ENCODE results near the gene TXNDC8. TPM values are rescaled to one million over a fixed set of nuclear protein-coding genes. Genes with fewer than 3 reads are reported as not detected.
"Not testable (repeated sequence)": the region's sequence is repeated elsewhere in the genome, so short reads cannot be mapped to it uniquely, and the experiment has no call there.

TXNDC8 gene
- total RNA-seq, 2 experiments from 2014 or later = not detected

DNA sequence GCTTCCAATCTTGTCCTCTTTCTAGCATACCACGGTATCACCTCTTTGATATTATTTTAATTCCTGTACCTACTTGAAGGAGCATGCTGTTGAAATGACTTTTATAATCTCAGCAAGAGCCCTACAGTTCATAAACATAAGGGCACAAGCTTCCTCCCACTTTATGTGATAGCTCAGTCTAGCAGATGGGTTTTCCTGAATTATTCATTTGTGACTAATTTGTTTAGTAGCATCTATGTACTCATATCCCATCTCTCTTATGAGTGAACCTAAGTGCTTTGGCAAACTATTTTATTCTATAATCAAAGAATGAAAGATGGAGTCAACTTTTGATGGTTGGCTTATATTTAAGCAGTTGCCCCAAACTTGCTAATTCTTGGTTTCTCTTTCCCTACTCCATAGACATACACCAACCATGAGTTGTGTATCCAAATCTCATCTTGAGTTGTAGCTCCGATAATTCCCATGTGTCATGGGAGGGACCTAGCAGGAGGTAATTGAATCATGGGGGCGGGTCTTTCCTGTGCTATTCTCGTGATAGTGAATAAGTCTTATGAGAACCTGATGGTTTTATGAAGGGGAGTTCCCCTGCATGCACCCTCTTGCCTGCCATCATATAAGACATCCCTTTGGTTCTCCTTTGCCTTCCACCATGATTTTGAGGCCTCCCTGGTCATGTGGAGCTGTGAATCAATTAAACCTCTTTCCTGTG is 17.7 kb downstream of the TXNDC8 start:
- Mint-ChIP-seq H3K4me1 (ENCODE audit: low read depth) (peaks cover 11% of the 10 kb centered on the region), H3K4me3 (no peak overlapping the region), H3K9me3 (no peaks in the 10 kb centered on the region), H3K36me3 (no peaks in the 10 kb centered on the region), H3K27ac (no peak overlapping the region), H3K27me3 (peaks cover 2% of the 10 kb centered on the region)
- intact Hi-C loops (cut with micrococcal nuclease) = loop anchor here (5.0 kb wide), 1 partner anchor 63 kb away; the partner anchor contains the start of gene TXN
- ChIA-PET POLR2A (no interaction called here), CTCF (no interaction called here)
- DNase-seq = peak; percentile 10

DNA sequence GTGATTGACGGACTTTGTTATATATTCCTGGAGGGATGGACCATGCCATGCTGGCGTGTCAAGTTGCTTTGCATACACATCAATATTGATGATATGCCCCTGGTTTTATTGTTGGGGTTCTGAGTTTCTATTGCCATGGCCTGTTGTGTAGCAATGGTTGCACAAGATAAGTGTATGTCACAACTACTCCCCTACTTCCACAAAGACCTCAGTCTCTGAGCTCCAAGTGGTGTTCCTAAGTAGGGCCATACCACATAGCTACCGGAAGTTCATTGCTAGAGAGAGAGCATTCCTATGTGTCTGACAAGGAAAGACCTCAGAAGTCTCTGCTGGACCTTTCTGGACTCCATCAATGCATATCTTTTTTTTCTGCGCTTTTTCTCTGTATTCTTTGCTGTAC is 19.8 kb downstream of the TXNDC8 start:
- Mint-ChIP-seq H3K36me3 (no peaks in the 10 kb centered on the region), H3K27me3 (peaks cover 2% of the 10 kb centered on the region), H3K27ac (no peak overlapping the region), H3K9me3 (peaks cover 2% of the 10 kb centered on the region), H3K4me1 (ENCODE audit: low read depth) (peaks cover 11% of the 10 kb centered on the region), H3K4me3 (no peak overlapping the region)
- ChIA-PET POLR2A (no interaction called here), CTCF (no interaction called here)
- DNase-seq = no peak
- intact Hi-C loops (cut with micrococcal nuclease) = loop anchor here (5.0 kb wide), 1 partner anchor 61 kb away; the partner anchor contains the start of gene TXN

DNA sequence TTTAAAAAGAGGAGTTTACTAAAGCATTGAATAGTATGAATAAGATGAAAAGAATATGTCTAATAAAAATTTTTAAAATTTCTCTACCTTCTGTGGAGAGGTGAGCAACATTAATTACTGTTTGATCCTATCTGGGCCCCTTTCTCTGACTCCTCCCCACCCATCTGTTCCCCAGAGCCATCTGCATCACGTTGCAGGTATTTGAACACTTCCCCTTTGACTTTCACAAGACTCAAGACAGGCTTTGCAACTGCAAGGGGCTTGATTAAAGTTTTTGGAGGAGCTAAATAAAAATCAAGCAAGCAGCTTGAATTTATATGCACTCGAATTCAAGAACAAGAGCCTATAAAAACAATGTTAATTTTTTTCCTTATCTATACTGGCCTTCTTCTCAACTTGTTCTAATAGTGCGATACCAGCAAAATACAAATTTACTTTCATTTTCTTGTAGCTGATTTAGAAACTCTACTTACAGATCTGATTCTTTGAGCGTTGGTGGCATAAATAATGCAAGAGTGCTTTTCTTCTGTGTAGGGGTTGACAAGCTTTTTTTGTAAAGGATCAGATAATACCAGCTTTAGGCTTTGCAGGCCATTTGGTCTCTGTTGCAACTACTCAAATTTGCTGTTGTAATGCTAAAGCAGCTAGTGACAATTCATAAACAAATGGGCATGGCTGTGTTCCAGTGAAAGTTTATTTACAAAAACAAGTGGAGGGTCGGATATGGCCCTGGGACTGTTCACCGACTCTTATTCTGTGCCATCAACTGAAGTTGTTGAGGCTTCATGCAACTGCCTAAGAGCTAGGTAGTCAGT is 21.2 kb downstream of the TXNDC8 start:
- POLR2A ChIA-PET = no interaction called here
- Mint-ChIP-seq H3K27me3 (peaks cover 2% of the 10 kb centered on the region), H3K4me3 (no peak overlapping the region), H3K4me1 (ENCODE audit: low read depth) (peaks cover 11% of the 10 kb centered on the region), H3K27ac (no peak overlapping the region), H3K9me3 (peaks cover 11% of the 10 kb centered on the region), H3K36me3 (no peaks in the 10 kb centered on the region)
- CTCF ChIA-PET = interaction anchor here (0.9 kb wide), 1 partner anchor 133 kb away, joined by 3 read pairs; no protein-coding TSS in a partner anchor
- DNase-seq = no peak
- intact Hi-C loops (cut with micrococcal nuclease) = loop anchor here (5.0 kb wide), 1 partner anchor 59 kb away; the partner anchor contains the start of gene TXN

DNA sequence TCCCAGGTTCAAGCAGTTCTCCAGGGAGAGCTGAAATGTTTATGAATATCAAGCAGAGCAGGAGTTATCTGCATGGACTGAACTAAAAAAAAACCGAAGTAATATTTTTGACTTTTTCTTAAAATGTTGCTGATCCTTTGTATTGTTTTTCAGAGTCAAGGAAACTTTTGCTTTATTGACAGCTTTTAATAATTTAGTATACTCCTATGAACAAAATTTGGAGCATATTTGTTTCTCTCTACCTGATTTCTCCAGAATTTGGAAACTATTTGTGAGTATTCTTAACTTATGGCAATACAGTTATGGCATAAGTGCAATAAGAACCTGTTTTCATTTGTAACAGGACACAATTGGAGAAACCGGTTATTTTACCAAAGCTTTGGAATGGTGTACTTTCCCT is 25.7 kb downstream of the TXNDC8 start:
- H3K4me3 Mint-ChIP-seq; DNase-seq; POLR2A ChIA-PET; H3K27me3 Mint-ChIP-seq; H3K36me3 Mint-ChIP-seq; CTCF ChIA-PET; intact Hi-C loops (cut with micrococcal nuclease); H3K4me1 Mint-ChIP-seq (ENCODE audit: low read depth); H3K27ac Mint-ChIP-seq: not testable (repeated sequence)
- H3K9me3 Mint-ChIP-seq = peaks cover 11% of the 10 kb centered on the region

DNA sequence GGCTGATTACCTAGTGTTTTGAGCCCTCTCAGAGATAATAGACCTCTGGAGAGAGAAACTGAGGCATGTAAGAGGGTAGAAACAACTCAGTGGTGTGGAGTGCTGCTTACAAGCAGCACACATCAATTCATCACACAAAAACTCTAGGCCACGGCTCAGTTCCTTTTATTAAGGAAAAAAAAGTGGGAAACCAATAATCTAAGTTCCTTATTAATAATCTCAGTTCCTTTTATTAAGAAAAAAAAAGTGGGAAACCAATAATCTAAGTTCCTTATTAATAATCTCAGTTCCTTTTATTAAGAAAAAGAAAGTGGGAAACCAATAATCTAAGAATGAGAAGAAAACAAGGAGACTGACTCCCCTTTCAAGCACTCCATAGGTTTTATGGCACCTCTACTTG is 28.0 kb downstream of the TXNDC8 start:
- POLR2A ChIA-PET = no interaction called here
- Mint-ChIP-seq H3K27me3 (peaks cover 10% of the 10 kb centered on the region), H3K9me3 (peaks cover 11% of the 10 kb centered on the region), H3K36me3 (no peaks in the 10 kb centered on the region), H3K4me1 (ENCODE audit: low read depth) (no peaks in the 10 kb centered on the region), H3K27ac (no peak overlapping the region), H3K4me3 (no peak overlapping the region)
- intact Hi-C loops (cut with micrococcal nuclease) = no loop called here
- CTCF ChIA-PET = no interaction called here
- no peak for DNase-seq

DNA sequence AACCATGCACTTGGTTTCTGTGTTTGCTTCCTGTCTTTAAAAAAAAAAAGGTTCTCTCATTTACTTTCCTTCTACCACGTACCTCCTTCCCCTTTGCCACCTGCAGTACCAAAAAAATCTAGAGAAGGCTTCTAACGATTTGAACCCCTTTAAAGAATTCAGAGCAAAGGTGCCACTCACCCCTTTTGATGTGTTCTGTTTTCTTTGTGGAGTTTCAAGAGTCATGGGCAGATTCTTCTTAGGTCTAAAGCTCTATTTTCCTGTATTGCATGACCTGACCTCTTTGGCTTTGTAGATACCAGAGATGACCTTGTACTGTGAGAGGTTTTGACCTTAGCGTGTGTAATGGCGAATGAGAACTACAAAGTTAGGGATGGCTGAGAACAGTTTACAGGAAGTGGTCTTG is 29.0 kb downstream of the TXNDC8 start:
- H3K4me3 Mint-ChIP-seq = no peak overlapping the region
- no peak for DNase-seq
- ChIA-PET POLR2A (no interaction called here), CTCF (no interaction called here)
- H3K36me3 Mint-ChIP-seq = no peaks in the 10 kb centered on the region
- H3K27me3 Mint-ChIP-seq = peaks cover 10% of the 10 kb centered on the region
- no peaks in the 10 kb centered on the region for H3K4me1 Mint-ChIP-seq (ENCODE audit: low read depth)
- no peak overlapping the region for H3K27ac Mint-ChIP-seq
- intact Hi-C loops (cut with micrococcal nuclease) = no loop called here
- peaks cover 11% of the 10 kb centered on the region for H3K9me3 Mint-ChIP-seq

DNA sequence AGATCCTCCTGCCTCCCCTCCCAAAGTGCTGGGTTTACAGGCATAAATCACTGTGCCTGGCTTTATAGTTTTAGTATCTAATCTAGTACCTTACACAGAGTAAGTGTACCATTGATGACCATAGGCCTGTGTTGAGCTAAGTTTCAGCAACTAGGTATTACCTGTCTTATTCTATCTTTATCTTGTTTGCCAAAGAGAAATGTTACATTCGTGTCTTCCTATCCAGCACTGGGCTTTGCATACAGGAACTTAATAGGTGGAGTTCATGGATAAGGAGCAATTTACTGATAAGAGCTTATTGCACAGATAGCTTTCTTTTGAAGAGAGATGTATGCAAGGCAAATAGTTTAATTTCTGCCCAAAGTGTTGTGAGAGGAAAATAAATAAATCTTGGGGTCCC is 30.5 kb downstream of the TXNDC8 start:
- Mint-ChIP-seq H3K4me3 (no peak overlapping the region), H3K9me3 (peaks cover 3% of the 10 kb centered on the region), H3K4me1 (ENCODE audit: low read depth) (no peaks in the 10 kb centered on the region), H3K36me3 (no peaks in the 10 kb centered on the region), H3K27ac (no peak overlapping the region), H3K27me3 (peaks cover 17% of the 10 kb centered on the region)
- ChIA-PET POLR2A (no interaction called here), CTCF (no interaction called here)
- intact Hi-C loops (cut with micrococcal nuclease) = no loop called here
- DNase-seq = no peak

DNA sequence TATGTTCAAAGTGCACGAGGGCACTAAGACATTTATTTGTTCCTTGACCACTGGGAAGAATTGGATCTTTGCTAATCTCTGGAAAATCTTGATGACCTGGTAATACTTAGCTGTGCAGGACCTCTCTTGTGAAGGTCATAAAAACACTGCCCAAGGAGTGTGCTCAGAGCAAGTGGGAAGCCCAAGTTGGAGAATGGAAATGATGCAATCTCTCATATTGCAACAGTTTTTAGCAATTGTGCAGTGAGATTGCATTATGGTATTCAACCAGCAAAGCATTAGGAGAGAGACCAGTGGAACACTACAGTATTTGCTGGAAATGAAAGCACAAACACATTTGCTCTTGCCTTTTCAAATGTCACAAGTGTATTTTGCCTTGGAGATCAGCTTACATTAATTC is 34.5 kb downstream of the TXNDC8 start:
- no peaks in the 10 kb centered on the region for H3K4me1 Mint-ChIP-seq (ENCODE audit: low read depth)
- ChIA-PET CTCF (no interaction called here), POLR2A (no interaction called here)
- peaks cover 15% of the 10 kb centered on the region for H3K27me3 Mint-ChIP-seq
- no peak overlapping the region for H3K4me3 Mint-ChIP-seq
- intact Hi-C loops (cut with micrococcal nuclease) = no loop called here
- H3K9me3 Mint-ChIP-seq = no peaks in the 10 kb centered on the region
- DNase-seq = no peak
- H3K36me3 Mint-ChIP-seq = no peaks in the 10 kb centered on the region
- H3K27ac Mint-ChIP-seq = no peak overlapping the region

DNA sequence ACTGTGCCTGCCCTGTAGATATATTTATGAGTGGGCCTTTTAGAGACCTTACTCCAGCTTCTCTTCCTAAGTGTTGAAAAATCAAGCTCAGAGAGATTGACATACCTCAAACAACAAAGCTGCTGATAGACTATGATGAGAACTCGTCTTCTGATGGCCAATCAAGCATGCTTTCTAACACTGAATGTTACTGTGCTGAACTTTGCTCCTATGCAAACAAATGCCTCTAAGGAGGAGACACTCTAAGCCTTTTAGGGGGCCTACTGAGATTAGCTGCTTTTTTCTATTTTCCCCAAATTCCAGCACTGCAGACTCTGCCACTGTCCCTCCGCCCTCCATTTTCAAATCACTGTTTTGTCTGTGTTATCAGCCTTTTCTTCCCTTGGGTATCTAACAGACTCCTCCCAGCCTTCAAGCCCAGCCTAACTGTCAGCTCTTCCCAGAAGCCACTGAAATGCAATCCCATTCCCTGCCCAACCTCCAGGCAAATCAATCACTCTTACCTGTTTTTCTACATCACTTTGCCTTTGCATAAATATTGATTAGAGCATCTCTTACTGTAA is 39.5 kb downstream of the TXNDC8 start:
- no peaks in the 10 kb centered on the region for H3K36me3 Mint-ChIP-seq
- no peaks in the 10 kb centered on the region for H3K9me3 Mint-ChIP-seq
- ChIA-PET CTCF (no interaction called here), POLR2A (no interaction called here)
- H3K27ac Mint-ChIP-seq = no peak overlapping the region
- H3K4me3 Mint-ChIP-seq = no peak overlapping the region
- no peak for DNase-seq
- H3K4me1 Mint-ChIP-seq (ENCODE audit: low read depth) = no peaks in the 10 kb centered on the region
- intact Hi-C loops (cut with micrococcal nuclease) = no loop called here
- H3K27me3 Mint-ChIP-seq = peaks cover 8% of the 10 kb centered on the region

DNA sequence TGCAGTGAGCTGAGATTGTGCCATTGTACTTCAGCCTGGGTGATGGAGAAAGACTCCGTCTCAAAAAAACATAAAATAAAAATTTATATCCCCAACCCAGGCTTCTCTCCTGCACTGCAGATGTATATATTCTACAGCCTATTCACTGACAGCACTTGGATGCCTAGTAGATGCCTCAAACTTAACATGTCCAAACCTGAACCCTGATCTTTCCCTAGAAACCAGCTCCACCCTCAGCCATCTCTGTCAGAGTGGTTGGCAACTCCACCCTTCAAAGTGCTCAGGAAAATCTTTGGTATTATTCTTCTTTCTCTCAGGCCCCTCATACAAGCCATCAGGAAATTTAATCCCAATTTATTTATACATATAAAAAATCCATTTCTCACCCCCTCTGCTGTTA is 44.4 kb downstream of the TXNDC8 start:
- Mint-ChIP-seq H3K9me3 (no peaks in the 10 kb centered on the region), H3K4me1 (ENCODE audit: low read depth) (no peaks in the 10 kb centered on the region), H3K36me3 (no peaks in the 10 kb centered on the region), H3K4me3 (no peak overlapping the region), H3K27me3 (no peaks in the 10 kb centered on the region), H3K27ac (no peak overlapping the region)
- ChIA-PET POLR2A (no interaction called here), CTCF (no interaction called here)
- no peak for DNase-seq
- intact Hi-C loops (cut with micrococcal nuclease) = no loop called here

DNA sequence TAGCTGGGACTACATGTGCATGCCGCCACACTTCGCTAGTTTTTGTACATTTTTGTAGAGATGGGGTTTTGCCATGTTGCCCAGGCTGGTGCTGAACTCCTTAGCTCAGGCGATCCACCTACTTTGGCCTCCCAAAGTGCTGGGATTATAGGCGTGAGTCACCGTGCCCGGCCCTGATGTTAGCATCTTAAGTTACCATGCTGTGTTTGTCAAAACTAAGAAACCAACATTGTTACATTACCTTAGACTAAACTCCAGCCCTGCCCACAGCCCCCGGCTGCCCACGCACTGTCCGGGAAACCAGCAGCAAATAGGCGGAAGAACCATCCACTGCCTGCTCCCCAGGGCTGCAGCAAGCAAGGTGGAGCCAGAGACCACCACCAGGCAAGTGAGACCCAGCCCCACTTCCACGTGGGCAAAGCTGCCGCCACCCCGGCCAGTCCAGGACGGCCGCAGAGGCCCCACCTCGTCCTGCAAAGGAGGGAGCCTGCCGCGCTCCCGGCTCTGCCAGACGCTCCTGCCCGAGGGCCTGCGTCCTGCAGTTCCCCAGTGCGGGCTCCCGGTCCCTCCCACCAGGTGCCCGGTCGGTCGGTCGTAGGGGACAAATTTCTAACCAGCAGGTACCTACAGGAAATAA is 45.6 kb downstream of the TXNDC8 start:
- Mint-ChIP-seq H3K4me3 (no peak overlapping the region), H3K27ac (no peak overlapping the region), H3K4me1 (ENCODE audit: low read depth) (no peaks in the 10 kb centered on the region), H3K36me3 (no peaks in the 10 kb centered on the region), H3K9me3 (no peaks in the 10 kb centered on the region), H3K27me3 (no peaks in the 10 kb centered on the region)
- intact Hi-C loops (cut with micrococcal nuclease) = no loop called here
- CTCF ChIA-PET = no interaction called here
- POLR2A ChIA-PET = no interaction called here
- no peak for DNase-seq

DNA sequence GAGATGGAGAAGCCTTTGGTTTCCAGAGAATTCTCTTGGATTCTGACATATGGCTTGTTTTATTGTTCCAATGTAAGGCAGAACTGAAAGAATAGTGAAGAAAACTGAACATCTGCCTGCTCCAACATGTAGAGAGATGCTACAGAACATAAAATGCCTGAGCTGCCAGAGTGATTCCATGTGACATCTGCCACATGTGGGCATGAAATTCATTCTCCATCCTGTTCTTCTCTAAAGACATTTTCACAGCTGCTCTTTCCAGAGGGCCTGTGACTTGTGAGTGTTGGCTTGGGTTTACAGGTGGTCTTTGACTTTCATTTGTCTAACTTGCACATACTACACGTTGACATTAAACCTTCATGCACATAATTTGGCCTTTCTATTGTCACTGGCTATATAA is 47.7 kb downstream of the TXNDC8 start:
- Mint-ChIP-seq H3K36me3 (no peaks in the 10 kb centered on the region), H3K4me1 (ENCODE audit: low read depth) (peaks cover 3% of the 10 kb centered on the region), H3K9me3 (no peaks in the 10 kb centered on the region), H3K4me3 (no peak overlapping the region), H3K27me3 (peaks cover 1% of the 10 kb centered on the region), H3K27ac (no peak overlapping the region)
- POLR2A ChIA-PET = no interaction called here
- CTCF ChIA-PET = no interaction called here
- intact Hi-C loops (cut with micrococcal nuclease) = no loop called here
- DNase-seq = no peak
